Right renal cortex interstitium (tissue), 3 donors: ENCODE measurements around the gene HPCAL1. TPM values are rescaled to one million over a fixed set of nuclear protein-coding genes. Genes with fewer than 3 reads are reported as not detected.
"Not testable (repeated sequence)": the region's sequence is repeated elsewhere in the genome, so short reads cannot be mapped to it uniquely, and the experiment has no call there.

Experiments used
- DNase-seq, 3 donors: peaks; one replicate each; pipeline ENCODE4 v3.0.0-alpha.2; 2013; ENCODE audit warnings: low read depth in 3 of 3, low spot score in 2 of 3
- polyA plus RNA-seq, 3 donors: library from polyadenylated mRNA; unstranded; fragments of 120-200 nt; gene quantifications; one replicate each; pipeline ENCODE4 v1.2.1, GENCODE V29; 2013; ENCODE audit not compliant: insufficient read length in 3 of 3

HPCAL1 gene
- polyA plus RNA-seq, 3 donors = 21.5 to 29.6 (median 22.8) TPM

- no peak for DNase-seq
Measured at GRCh38 chr2:10283106-10284062, 19.3 kb upstream of the HPCAL1 start.

GRCh38 chr2:10284108-10284870, 18.4 kb upstream of the HPCAL1 start:
- DNase-seq = no peak

GRCh38 chr2:10285191-10285555, 17.5 kb upstream of the HPCAL1 start:
- no peak for DNase-seq

- DNase-seq = no peak
Measured at GRCh38 chr2:10285556-10286198, 17.0 kb upstream of the HPCAL1 start.

GRCh38 chr2:10286216-10287037, 16.3 kb upstream of the HPCAL1 start:
- DNase-seq = no peak

GRCh38 chr2:10287761-10288160, 14.9 kb upstream of the HPCAL1 start:
- no peak for DNase-seq

- DNase-seq = no peak
Measured at GRCh38 chr2:10288606-10289005, 14.1 kb upstream of the HPCAL1 start.

- DNase-seq = no peak
Measured at GRCh38 chr2:10289352-10289751, 13.4 kb upstream of the HPCAL1 start.

GRCh38 chr2:10289891-10290290, 12.8 kb upstream of the HPCAL1 start:
- no peak for DNase-seq

- DNase-seq = not testable (repeated sequence)
Measured at GRCh38 chr2:10291376-10291775, 11.3 kb upstream of the HPCAL1 start.

GRCh38 chr2:10292033-10292432, 10.7 kb upstream of the HPCAL1 start:
- no peak for DNase-seq

GRCh38 chr2:10293603-10294002, 9.1 kb upstream of the HPCAL1 start:
- no peak for DNase-seq

- DNase-seq = no peak
Measured at GRCh38 chr2:10294077-10294476, 8.6 kb upstream of the HPCAL1 start.

- DNase-seq = not testable (repeated sequence)
Measured at GRCh38 chr2:10295649-10296048, 7.1 kb upstream of the HPCAL1 start.

GRCh38 chr2:10296142-10296541, 6.6 kb upstream of the HPCAL1 start:
- DNase-seq = no peak

GRCh38 chr2:10297191-10297830, 5.4 kb upstream of the HPCAL1 start:
- DNase-seq = no peak

- DNase-seq = no peak
Measured at GRCh38 chr2:10297959-10298531, 4.7 kb upstream of the HPCAL1 start.

- DNase-seq = not testable (repeated sequence)
Measured at GRCh38 chr2:10298777-10299176, 3.9 kb upstream of the HPCAL1 start.

- no peak for DNase-seq
Measured at GRCh38 chr2:10300328-10300920, 2.3 kb upstream of the HPCAL1 start.
